Vagina (tissue), 2 donors: ENCODE data around the gene ATP2A3.

Experiments used
- POLR2A ChIP-seq, 2 donors: fragments of 450-650 bp; IDR thresholded peaks; one replicate each; pipeline ENCODE4 v1.6.1; 2017; ENCODE audit warnings: antibody characterized with exemption in 2 of 2, mild to moderate bottlenecking in 2 of 2, moderate library complexity in 2 of 2
- POLR2AphosphoS5 ChIP-seq, 2 donors: sonication (generic); formaldehyde crosslinking; IDR thresholded peaks; one replicate each; pipeline ENCODE4 v1.9.0; 2017; ENCODE audit warnings: antibody characterized with exemption in 2 of 2, mild to moderate bottlenecking in 2 of 2, low read depth in 1 of 2; ENCODE audit not compliant: insufficient read depth in 1 of 2

DNA sequence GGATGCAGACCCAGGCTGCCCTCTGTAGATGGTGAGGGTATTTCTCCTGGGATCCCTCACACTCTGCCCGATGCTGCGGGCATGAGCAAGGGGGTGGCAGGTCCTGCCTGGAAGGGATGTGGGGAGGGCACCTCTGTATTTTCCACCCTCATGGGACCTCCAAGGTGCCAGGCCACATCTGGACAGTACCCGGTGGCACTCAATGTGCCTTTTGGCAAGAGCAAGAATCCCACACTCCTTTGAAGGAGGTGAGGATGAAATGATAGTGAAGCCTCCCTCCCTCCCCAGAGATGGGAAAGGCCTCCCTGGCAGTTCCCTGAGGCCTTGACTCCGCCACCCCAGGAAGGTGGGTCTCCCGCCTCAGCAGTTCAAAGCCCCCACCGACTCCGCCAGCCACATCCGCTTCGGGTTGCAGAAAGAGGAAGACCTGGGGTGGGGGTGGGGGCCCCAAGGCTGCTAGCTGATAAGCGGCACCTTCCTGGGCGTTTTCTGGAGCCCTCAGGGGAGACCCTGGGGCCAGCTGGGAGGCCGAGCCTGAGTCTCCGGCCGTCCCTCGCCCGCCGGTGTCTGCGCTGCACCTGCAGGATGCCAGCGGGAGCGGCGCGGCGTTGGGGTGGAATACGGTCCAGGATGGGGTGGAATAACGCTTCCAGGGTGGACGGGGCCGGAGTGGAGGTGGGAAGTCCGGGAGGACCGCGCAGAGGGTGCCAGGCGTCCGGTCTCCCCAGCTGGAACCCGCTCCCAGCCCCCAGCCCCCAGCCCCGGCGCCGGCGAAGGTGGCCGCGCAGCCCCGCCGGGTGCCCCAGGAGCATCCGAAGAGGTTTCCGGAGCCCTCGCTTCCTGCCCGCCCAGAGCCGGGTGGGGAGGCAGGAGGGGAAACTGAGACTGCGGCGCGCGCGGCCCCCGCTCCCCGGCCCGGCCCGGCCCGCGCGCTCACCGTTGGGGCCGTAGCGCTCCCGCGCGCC is 718 bp downstream of the ATP2A3 start:
- TF ChIP-seq POLR2AphosphoS5 (IDR thresholded peaks at IDR 0.05; ENCODE audit: insufficient read depth in 1 of 2, low read depth in 1 of 2) (peak in 1 of 2 donors; percentile 29), POLR2A (IDR thresholded peaks at IDR 0.05) (no peak)
